NCI-H2029 (cell line): Measurements from ENCODE around the gene GABRA4.
A peak's percentile ranks its signal among the peaks of the same experiment; 100 is the strongest.

Experiments used
- DNase-seq: peaks from one replicate; lab custom pipeline; 2025; lab: John Stamatoyannopoulos, UW

The GABRA4 gene

DNA sequence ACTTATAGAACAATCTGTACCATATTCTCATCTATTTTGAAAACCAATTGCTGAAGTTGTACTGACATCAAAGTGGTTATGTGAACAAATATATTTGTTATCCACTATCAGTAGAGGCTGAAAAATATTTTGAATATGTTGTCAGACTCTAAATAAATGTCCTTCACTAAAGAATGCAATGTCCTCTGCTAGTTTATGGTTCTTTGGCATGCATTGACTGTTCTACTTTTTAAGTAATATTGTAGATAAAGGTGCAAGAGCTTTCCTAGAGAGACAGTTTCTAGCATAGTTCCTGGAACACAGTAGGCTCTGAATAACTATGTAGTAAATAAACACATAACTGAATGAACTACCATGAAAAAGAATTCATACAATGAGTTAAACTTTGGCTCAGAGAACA lies 66.2 kb downstream of the GABRA4 start:
- DNase-seq: no peak

DNA sequence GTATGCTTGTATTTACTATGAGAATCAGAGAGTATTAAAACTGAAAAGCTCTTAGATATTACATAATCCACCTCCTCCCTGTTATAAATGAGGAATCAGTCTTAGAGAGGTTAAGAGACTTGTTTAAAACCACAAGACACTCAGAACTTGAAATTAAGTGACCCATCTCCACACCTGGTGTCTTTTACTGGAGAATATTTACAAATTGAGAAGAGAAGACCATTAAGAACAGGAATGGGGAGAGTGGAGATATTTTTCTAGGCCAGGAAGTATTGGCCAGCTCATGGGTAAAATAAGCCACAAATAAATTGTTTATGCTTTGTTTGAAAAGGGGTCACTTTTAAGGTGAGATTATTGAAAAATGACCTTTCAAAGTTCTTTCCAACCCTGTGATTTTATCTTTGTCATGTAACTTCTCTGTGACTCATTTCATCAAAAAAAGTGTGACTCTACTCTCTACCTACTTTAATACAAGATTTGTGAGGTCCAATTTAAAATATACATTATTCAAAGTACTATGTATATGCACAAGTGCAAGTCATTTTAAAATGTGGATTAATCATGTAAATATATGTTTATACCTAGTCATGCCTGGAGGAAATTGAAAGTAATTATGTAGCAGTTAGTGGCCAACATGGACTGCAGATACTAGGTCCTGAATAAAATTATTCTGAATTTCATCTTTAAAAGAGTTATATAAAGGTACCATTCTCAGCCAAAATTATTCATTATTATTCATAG lies 68.4 kb downstream of the GABRA4 start:
- DNase-seq: no peak

DNA sequence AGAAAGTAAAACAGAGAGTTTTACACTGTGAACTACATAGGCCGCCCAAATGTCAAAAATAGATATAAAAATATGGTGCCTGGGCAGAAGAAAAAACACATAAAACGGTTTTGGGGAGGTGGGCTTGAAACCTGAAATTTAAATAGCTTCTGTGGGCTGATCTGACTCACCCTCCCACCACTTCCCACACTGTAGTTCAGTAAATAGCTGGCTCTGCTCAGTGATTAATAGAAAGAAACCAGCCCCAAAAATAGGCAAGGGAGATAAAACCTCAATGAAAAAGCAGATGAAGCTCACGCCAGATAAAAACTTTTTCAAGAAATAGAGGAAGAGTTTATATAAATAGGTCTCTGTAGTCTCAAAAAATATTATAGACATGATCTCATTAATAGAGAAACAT lies 71.2 kb downstream of the GABRA4 start:
- no peak for DNase-seq

DNA sequence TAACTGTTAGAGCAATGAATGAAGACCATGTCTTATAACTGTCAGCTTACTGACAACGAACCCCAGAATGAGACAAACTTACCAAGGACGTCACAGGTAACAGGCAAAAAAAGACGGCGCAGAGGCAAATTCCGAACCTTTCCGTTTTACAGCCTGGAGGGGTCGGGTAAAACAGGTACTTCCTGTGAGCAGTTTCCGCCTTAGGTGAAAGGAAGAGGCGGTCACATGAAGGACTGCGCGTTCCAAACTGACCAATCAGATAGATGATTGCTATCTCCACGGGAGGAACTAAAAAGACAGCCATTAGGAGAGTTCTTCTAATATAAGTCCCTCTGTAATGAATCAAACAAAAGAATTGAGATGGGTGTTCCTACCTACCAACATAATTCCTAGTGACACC lies 84.3 kb downstream of the GABRA4 start, which contains the start of gene COX7B2:
Gene COX7B2 (minus strand): TSS at position 168 of the 400 bp plus-strand sequence. CDS start 174,053 bp downstream, outside the sequence.
- peak; percentile 24 for DNase-seq

DNA sequence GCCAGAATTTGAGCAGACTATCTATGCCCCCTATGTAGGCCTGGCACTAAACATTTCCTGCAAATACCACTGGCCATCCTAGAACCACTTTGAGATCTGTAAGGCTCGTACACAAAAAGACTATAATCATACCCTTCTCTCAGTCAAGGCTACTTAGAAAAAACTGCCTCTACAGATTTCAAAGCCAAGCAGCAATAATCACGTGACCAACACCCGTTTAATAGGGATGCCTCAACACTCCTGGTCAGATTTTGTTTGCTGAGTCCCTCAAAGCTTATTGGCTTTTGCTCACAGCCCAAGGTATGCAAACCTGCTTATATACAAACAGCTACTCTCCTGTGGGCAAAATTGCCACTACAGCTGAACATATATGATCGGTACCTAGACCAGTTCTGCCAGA lies 85.2 kb downstream of the GABRA4 start:
- no peak for DNase-seq

DNA sequence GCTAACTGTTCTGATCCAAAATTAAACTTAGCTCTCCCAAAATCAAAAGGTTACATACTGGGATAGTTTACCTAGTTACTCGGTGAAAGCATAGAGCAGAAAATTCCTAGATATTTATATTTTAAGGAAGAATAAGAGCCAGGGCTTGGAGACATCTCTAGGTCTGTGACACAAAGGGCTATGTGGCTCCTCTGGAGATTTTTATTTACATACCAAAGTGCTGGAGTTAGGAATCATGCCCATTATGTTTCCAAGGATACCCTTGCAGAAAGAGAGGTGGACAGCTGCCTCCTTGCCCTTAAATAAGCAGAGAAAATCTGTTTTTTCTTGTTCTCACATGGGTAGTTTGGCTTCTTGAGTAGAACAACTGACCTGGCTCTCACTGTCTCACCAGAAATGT lies 93.3 kb downstream of the GABRA4 start:
- DNase-seq: no peak

DNA sequence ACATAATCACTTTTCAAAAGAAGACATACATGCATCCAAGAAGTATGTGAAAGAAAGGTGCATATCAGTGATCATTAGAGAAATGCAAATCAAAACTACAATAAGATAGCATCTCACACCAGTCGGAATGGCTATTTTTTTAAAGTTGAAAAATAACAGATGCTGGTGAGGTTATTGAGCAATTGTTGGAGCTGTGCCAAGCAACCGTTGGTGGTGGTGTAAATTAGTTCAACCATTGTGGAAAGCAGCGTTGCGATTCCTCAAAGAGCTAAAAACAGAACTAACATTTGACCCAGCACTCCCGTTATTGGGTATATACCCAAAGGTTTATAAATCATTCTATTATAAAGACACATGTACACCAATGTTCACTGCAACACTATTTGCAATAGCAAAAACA lies 98.6 kb downstream of the GABRA4 start:
- no peak for DNase-seq

DNA sequence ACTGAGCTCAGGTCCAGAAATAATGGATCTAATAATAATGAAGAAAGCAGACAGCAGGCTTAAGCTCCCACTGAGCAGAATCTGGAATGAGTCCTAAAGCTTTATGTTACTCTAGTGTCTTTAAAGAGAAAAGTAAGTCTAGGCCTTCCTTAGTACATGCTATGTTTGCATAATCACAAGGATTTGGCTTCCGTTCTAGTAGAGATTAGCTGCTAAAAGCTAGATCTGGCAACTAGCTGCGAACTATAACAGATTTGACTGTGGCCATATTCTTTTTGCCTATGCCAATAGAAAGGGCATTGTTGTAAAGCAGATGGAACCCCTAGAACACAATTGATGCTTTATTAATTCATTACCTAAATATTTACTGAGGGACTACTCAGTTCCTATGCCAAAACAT lies 103.3 kb downstream of the GABRA4 start:
- no peak for DNase-seq

DNA sequence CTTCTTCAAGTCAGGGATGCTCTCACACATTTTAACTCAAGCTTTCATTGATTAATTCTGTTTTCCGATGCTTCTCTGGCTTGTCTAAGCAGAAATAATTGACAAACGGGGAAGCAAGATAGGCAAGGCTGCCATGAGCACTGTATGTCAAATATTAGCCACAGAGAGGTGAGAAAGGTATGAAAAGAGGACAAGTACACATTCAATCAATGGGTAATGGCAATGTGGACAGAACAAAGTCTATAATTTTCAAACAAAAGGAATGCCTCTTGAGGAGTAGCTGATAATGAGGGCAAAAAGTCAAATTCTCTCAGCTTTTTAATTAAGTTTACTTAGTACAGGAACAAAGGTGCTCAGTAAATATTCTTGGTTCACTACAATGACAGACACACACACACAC lies 104.0 kb downstream of the GABRA4 start:
- no peak for DNase-seq

DNA sequence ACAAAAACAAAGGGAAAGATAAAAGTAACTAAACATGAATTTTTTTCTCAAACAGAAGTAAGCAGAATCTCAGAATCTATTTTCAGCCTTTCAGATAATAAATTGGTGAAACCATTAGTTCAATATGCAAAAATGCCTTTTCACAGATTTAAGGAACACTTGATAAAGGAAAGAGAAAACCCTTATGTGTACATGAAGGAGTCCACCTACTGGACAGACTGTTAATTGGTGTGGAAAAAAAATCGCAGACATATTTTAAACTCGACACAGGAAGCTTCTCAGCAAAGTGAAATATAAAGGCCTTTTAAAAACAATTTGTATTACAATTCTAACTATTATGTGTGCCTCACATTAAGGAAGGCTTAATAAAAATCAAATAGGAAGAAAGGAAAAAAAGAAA lies 106.7 kb downstream of the GABRA4 start:
- no peak for DNase-seq

DNA sequence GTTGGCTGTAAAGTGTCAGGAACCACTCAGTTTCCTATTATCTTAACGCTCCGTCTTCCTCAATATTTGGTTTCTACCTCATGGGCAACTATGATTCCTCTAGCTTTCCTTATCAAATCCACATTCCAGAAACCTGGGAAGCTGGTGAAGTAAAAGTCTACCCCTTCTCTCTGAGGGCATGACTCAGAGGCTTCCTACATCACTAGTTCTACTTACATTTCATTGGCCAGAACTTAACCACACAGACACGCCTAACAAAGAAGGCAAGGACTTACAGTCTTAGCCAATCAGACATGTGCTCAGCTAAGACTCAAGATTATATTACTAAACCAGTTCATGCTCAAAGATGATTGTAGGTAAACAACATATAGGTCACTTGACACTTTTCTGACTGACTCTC lies 114.7 kb downstream of the GABRA4 start:
- DNase-seq: no peak

DNA sequence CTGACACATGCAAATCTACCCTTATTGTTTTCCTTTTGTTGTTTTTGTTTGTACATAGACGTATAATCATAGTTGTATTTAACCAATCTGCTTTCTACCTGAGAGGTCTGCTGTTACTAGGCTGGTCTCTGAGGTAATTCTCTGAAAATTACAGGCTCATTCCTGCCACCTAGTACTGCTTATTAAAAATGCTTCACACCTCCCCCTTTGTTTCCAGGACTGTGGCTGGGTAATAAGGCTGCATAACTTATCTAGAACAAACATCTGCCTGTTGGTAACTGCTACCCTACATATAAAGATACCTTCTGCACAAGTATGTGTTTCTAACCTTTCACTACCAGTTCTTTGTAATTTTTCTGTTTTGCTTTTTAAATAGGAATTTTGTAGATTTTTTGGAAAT lies 118.6 kb downstream of the GABRA4 start:
- DNase-seq: no peak

DNA sequence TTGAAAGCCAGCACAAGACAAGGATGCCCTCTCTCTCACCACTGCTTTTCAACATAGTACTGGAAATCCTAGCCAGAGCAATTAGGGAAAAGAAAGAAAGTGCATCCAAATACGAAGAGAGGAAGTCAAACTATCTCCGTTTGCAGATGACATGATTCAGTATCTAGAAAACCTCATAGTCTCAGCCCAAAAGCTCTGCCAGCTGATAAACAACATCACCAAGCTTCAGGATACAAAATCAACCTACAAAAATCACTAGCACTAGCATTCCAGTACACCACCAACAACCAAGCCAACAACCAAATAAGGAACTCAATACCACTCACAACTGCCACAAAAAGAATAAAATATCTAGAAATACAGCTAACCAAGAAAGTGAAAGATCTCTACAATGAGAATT lies 123.0 kb downstream of the GABRA4 start:
- no peak for DNase-seq
